Testis (tissue), 2 donors: Measurements from ENCODE around the gene ZBTB7C.

ENCODE experiments used
- CTCF ChIP-seq, 3 experiments: fragments of 450-650 bp in 2 of 3; fragments of 200-600 bp in 1 of 3; sonication (generic) in 1 of 3; IDR thresholded peaks; one replicate each; pipeline ENCODE4 v1.5.1; 2016 to 2019; ENCODE audit warnings: antibody characterized with exemption in 3 of 3, mild to moderate bottlenecking in 2 of 3, moderate library complexity in 1 of 3
- POLR2A ChIP-seq: fragments of 450-650 bp; IDR thresholded peaks from one replicate; pipeline ENCODE4 v1.6.1; 2017; ENCODE audit warnings: antibody characterized with exemption, mild to moderate bottlenecking, moderate library complexity

- TF ChIP-seq CTCF (IDR thresholded peaks at IDR 0.05) (no peak), POLR2A (no peak)
These were observed 348.8 kb downstream of the ZBTB7C start for GRCh38 chr18:48060346-48060745.
